Testis (tissue), 3 donors: Measurements from ENCODE around the gene SRCIN1. TPM values are rescaled to one million over a fixed set of nuclear protein-coding genes. Genes with fewer than 3 reads are reported as not detected.

ENCODE experiments used
- DNase-seq: peaks from one replicate; pipeline ENCODE4 v3.0.0-alpha.2; 2019
- H3K27ac ChIP-seq, 2 donors: fragments of 200-600 bp; sonication (generic); one replicate each; pipeline ENCODE4 v1.5.1; 2019
- H3K27me3 ChIP-seq: fragments of 200-600 bp; sonication (generic); one replicate; pipeline ENCODE4 v1.5.1; 2019
- H3K36me3 ChIP-seq: fragments of 200-600 bp; sonication (generic); one replicate; pipeline ENCODE4 v1.5.1; 2017; ENCODE audit warnings: low read depth; ENCODE audit errors: missing control alignments
- H3K4me1 ChIP-seq: fragments of 200-600 bp; sonication (generic); one replicate; pipeline ENCODE4 v1.5.1; 2019
- H3K4me3 ChIP-seq, 2 donors: fragments of 200-600 bp; sonication (generic); one replicate each; pipeline ENCODE4 v1.5.1; 2017 to 2019
- H3K9me3 ChIP-seq: fragments of 200-600 bp; sonication (generic); one replicate; pipeline ENCODE4 v1.5.1; 2017
- POLR2A ChIP-seq: fragments of 450-650 bp; IDR thresholded peaks from one replicate; pipeline ENCODE4 v1.6.1; 2017; ENCODE audit warnings: antibody characterized with exemption, mild to moderate bottlenecking, moderate library complexity
- WGBS, 2 donors: methylation state at CpG; one replicate each; pipeline ENCODE4 v1.1.5; 2018; 5-methylcytosine and 5-hydroxymethylcytosine counted together
- intact Hi-C: fragments of 100-400 bp; cut with DNase I; formaldehyde crosslinking; loops from one replicate; pipeline ENCODE4 v1.15.1; 2023; ENCODE audit warnings: low total_unique reads
- polyA plus RNA-seq: library from polyadenylated mRNA; stranded (reverse); fragments of 350-450 nt; fragmentation: Illumina TruSeq; extraction: RNeasy Lipid Tissue Mini Kit (QIAGEN cat#74804); gene quantifications from one replicate; pipeline ENCODE4 v1.2.3, GENCODE V29; 2014; ENCODE audit warnings: low read depth, low replicate concordance; ENCODE audit not compliant: insufficient read depth
- total RNA-seq, 2 donors: library from RNA; depleted of rRNA; stranded (reverse); fragments of >200 nt; gene quantifications; one replicate each; pipeline ENCODE4 v1.2.3, GENCODE V29; 2016
- TF ChIP-seq, protein P1 (sequence below), 3 experiments: fragments of 450-650 bp in 2 of 3; fragments of 200-600 bp in 1 of 3; sonication (generic) in 1 of 3; IDR thresholded peaks; one replicate each; pipeline ENCODE4 v1.5.1; 2016 to 2019; ENCODE audit warnings: antibody characterized with exemption in 3 of 3, mild to moderate bottlenecking in 2 of 3, moderate library complexity in 1 of 3

SRCIN1 gene
- total and polyA plus RNA-seq, 3 donors from 2014 or later = 3.2 to 8.9 (median 6.2) TPM

DNA sequence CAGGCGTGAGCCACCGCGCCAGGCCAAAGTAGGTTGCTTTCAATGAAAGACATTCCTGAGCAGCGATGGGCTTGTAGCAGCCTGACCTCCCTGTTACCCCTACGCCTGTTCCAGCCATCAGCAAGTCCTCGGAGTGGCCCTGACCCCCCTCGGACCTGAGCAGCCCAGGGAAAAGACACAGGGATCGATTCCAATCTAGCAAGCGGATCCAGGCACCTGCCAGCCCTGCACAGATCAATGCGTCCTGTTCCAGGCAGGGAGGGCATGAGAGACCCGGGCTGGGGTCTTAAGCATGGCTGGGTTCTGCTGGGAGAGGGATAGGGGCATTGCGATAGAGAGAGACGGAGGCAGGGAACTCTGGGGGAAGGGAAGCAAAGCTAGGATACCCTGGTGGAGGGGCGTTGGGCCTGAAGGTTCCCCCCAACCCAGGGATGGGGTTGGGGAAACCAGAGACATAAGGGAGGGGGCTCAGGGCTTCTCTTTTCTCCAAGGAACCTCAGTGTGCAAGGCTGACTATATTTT, 21.9 kb downstream of the SRCIN1 start:
- no peak overlapping the region for H3K27ac ChIP-seq
- H3K36me3 ChIP-seq = no peaks in the 10 kb centered on the region
- H3K27me3 ChIP-seq = no peaks in the 10 kb centered on the region
- no peak for DNase-seq
- no peak overlapping the region for H3K4me3 ChIP-seq
- intact Hi-C loops = no loop called here
- TF ChIP-seq, protein P1, sequence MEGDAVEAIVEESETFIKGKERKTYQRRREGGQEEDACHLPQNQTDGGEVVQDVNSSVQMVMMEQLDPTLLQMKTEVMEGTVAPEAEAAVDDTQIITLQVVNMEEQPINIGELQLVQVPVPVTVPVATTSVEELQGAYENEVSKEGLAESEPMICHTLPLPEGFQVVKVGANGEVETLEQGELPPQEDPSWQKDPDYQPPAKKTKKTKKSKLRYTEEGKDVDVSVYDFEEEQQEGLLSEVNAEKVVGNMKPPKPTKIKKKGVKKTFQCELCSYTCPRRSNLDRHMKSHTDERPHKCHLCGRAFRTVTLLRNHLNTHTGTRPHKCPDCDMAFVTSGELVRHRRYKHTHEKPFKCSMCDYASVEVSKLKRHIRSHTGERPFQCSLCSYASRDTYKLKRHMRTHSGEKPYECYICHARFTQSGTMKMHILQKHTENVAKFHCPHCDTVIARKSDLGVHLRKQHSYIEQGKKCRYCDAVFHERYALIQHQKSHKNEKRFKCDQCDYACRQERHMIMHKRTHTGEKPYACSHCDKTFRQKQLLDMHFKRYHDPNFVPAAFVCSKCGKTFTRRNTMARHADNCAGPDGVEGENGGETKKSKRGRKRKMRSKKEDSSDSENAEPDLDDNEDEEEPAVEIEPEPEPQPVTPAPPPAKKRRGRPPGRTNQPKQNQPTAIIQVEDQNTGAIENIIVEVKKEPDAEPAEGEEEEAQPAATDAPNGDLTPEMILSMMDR (IDR thresholded peaks at IDR 0.05) = no peak
- no peak for TF ChIP-seq POLR2A
- H3K4me1 ChIP-seq = no peaks in the 10 kb centered on the region
- 83 to 89% methylated on average over 14 of the region's 14 CpGs for WGBS, 2 donors
- H3K9me3 ChIP-seq = no peaks in the 10 kb centered on the region

DNA sequence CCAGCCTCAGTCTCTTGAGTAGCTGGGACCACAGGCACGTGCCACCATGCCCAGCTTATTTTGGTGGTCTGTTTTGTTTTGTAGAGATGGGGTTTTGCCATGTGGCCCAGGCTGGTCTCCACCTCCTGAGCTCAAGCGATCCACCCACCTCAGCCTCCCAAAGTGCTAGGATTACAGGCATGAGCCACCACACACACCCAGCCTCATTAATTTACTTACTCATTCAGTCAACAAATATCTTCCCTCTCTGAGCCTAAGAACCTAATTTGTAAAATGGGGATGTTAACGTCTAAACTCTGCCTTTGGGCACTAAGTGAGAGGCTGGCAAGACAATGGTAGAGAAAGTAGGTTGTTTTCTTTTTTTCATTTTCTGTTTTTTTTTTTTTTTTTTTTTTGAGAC, 22.6 kb downstream of the SRCIN1 start:
- no peak for TF ChIP-seq POLR2A
- TF ChIP-seq, protein P1 (IDR thresholded peaks at IDR 0.05) = no peak
- Histone ChIP-seq H3K4me1 (peaks cover 5% of the 10 kb centered on the region), H3K4me3 (no peak overlapping the region), H3K36me3 (no peaks in the 10 kb centered on the region), H3K9me3 (no peaks in the 10 kb centered on the region), H3K27ac (no peak overlapping the region), H3K27me3 (no peaks in the 10 kb centered on the region)
- intact Hi-C loops = no loop called here
- no peak for DNase-seq
- WGBS, 2 donors = 89% methylated on average over 3 of the region's 3 CpGs

DNA sequence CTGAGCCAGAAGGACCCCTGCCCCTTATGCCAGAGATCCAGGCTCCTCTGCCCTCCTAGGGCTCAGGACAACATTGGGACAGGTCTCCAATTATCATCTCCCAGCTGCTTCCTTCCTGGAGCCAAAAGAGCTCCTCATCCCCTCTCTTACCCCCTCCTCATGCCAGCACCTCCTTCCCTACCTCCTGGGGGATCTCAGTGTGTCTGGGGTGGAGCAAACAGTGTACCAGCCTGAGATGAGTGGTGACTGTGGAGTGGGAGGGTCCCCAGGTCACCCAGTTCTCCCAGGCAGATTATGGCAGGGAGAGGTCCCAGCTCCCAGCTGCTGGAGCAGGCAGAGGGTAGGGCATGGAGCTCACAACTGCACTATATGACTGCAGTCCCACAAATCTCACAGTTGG, 23.7 kb downstream of the SRCIN1 start:
- no peaks in the 10 kb centered on the region for H3K36me3 ChIP-seq
- H3K4me3 ChIP-seq = no peak overlapping the region
- TF ChIP-seq, protein P1 (IDR thresholded peaks at IDR 0.05) = no peak
- no peak for TF ChIP-seq POLR2A
- H3K9me3 ChIP-seq = no peaks in the 10 kb centered on the region
- no peaks in the 10 kb centered on the region for H3K27me3 ChIP-seq
- no peak overlapping the region for H3K27ac ChIP-seq
- peaks cover 7% of the 10 kb centered on the region for H3K4me1 ChIP-seq
- intact Hi-C loops = no loop called here
- DNase-seq = no peak

DNA sequence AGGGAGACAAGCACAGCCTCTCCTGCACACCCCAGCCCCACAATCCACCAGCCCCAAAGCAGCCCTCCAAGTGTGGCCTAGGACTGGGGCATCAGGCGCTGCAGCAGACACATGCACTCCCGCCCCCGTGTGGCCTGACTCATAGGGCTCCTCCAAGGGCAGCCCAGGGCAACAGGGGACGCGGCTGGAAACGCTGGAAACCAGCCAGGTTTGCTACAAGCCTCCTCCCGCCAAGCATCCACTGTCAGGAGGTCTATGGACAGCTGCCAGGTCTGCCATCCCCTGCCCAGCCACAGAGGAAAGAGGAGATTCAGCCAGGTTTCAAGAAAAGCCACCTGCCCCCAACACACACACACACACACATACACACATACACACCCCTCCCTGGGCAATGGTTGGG, 25.8 kb downstream of the SRCIN1 start:
- Histone ChIP-seq H3K4me3 (no peak overlapping the region), H3K27me3 (no peaks in the 10 kb centered on the region), H3K36me3 (no peaks in the 10 kb centered on the region), H3K27ac (no peak overlapping the region), H3K9me3 (no peaks in the 10 kb centered on the region), H3K4me1 (peaks cover 7% of the 10 kb centered on the region)
- DNase-seq = peak; percentile 66
- WGBS, 2 donors = 47% methylated on average over 7 of the region's 7 CpGs; no CpG with 5 or more reads in 1 of the 2 donors
- intact Hi-C loops = no loop called here
- no peak for TF ChIP-seq POLR2A
- TF ChIP-seq, protein P1 (IDR thresholded peaks at IDR 0.05) = peak in 1 of 3 experiments; percentile 18

DNA sequence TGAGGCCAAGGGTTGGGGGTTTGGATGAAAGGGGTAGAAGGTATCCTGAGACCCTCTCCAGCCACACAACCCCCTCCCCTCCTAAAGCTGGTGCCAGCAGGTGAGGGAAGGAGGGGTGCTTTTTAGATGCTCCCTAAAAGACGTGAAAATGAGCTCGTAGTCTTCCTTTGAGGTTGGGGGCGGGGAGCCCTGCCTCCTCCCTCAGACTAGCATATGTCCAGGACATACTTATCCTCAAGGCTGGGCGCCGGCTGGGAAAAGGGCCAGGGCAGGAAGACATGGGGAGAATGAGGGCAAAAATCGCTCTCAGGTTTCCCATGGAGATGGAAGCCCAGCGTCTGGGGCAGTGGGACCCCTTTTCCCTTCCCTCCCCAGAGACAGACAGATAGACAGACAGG, 26.7 kb downstream of the SRCIN1 start:
- intact Hi-C loops = no loop called here
- WGBS, 2 donors = 50 to 52% methylated on average over 6 to 7 of the region's 7 CpGs
- DNase-seq = no peak
- H3K27ac ChIP-seq = no peak overlapping the region
- no peaks in the 10 kb centered on the region for H3K27me3 ChIP-seq
- H3K36me3 ChIP-seq = no peaks in the 10 kb centered on the region
- no peaks in the 10 kb centered on the region for H3K9me3 ChIP-seq
- H3K4me3 ChIP-seq = peak overlapping the region in 1 of 2 donors; percentile 39
- no peak for TF ChIP-seq POLR2A
- TF ChIP-seq, protein P1 (IDR thresholded peaks at IDR 0.05) = no peak
- peaks cover 7% of the 10 kb centered on the region for H3K4me1 ChIP-seq
